ENCODE results near the gene CCNJ. TPM values are rescaled to one million over a fixed set of nuclear protein-coding genes. Genes with fewer than 3 reads are reported as not detected.

Gene CCNJ
- total and polyA plus RNA-seq, 9 of the 15 experiments (the other 6 are each of a cell fraction or from before 2014, with no cell fraction given): 0.69 to 15.7 (median 9.2) TPM

DNA sequence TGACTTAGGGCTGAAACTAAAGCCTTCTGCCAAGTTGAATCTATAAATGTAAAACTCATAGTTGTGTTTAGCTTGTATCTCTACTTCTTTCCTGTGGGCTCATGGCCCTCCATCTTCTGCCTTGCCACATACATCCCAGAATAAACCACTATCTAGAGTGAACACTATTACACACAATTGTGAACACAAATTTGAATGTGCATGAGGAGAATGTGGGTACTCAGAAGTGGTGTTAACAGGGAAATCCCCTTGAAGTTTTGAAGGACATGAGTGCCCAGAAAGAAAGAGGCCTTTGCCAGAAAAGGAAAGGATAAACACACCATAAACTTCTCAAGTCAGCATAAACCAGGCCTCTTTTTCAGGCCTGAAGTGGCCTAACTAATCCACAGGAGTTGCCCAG, 20.2 kb upstream of the CCNJ start:
- Histone ChIP-seq H3K27ac (ENCODE audit: extremely low read depth, low read depth, low read length) (no peak overlapping the region), H3K4me3 (no peak overlapping the region)
- POLR2A ChIA-PET: interaction anchor here (0.6 to 1.9 kb wide), 3 partner anchors 10 to 829 kb away, joined by 3 to 10 read pairs (median 3); partner anchors contain the start of gene ZNF518A

More for the DNA sequence above, 20.2 kb upstream of the CCNJ start:
- Histone ChIP-seq H3K79me2 (ENCODE audit: control insufficient read depth, insufficient read depth, low read length) (no peaks in the 10 kb centered on the region), H3K4me1 (replicated peaks in 1 of 2; ENCODE audit: control insufficient read depth in 2 of 2, insufficient read depth in 2 of 2, low read length in 2 of 2) (peaks cover 4 to 12% of the 10 kb centered on the region in 2 experiments; a peak in 4 of 5 replicates), H3K4me2 (ENCODE audit: insufficient read depth, low read length) (no peak overlapping the region), H3K36me3 (ENCODE audit: control insufficient read depth, insufficient read depth, low read length) (no peaks in the 10 kb centered on the region), H3K9me1 (ENCODE audit: control insufficient read depth, insufficient read depth, low read length) (no peaks in the 10 kb centered on the region), H3K9me3 (replicated peaks; ENCODE audit: control insufficient read depth, insufficient read depth, low read depth, low read length) (no peaks in the 10 kb centered on the region), H4K20me1 (replicated peaks; ENCODE audit: control insufficient read depth, insufficient read depth, low read length) (no peaks in the 10 kb centered on the region), H3K9ac (ENCODE audit: insufficient read depth in 1 of 2, low read depth in 2 of 2, low read length in 2 of 2) (no peak overlapping the region), H3K27me3 (ENCODE audit: control insufficient read depth in 2 of 2, insufficient read depth in 2 of 2, low read length in 2 of 2) (no peaks in the 10 kb centered on the region), H2AFZ (ENCODE audit: low read depth, low read length) (peak overlapping the region; percentile 32; the same call in 1 of the 2 replicates)
- CTCF ChIA-PET (ENCODE audit: low intra/inter-chr PET ratio): interaction anchor here (0.6 kb wide), 1 partner anchor 777 kb away, joined by 3 read pairs; no protein-coding TSS in a partner anchor
- FAIRE-seq (no peak), ATAC-seq (no peak), DNase-seq (ENCODE audit: extremely low read depth in 1 of 4, low spot score in 3 of 4) (no peak)
- in situ Hi-C loops (cut with MboI) (no loop called here), intact Hi-C loops (cut with micrococcal nuclease) (no loop called here)
- no peak for TF ChIP-seq ELF1 (tag; IDR thresholded peaks at IDR 0.05)
- TF ChIP-seq NCOA2 (IDR thresholded peaks at IDR 0.05; ENCODE audit: partially characterized antibody in 2 of 2): no peak
- TF ChIP-seq SPI1 (IDR thresholded peaks at IDR 0.05; ENCODE audit: borderline replicate concordance, low read depth, low read length): no peak
- TF ChIP-seq LARP7 (IDR thresholded peaks at IDR 0.05): no peak
- no peak for TF ChIP-seq TEAD4 (IDR thresholded peaks at IDR 0.05; ENCODE audit: low read length)
- no peak for TF ChIP-seq TEAD4 (CRISPR knock-in tag; IDR thresholded peaks at IDR 0.05; ENCODE audit: borderline replicate concordance)
- no peak for TF ChIP-seq YY1 (IDR thresholded peaks at IDR 0.05; ENCODE audit: borderline replicate concordance in 1 of 3, control insufficient read depth in 1 of 3, extremely low read depth in 1 of 3, insufficient read depth in 3 of 3, insufficient read length in 1 of 3, insufficient replicate concordance in 2 of 3, low read depth in 1 of 3, low read length in 2 of 3)
- no peak for TF ChIP-seq ZNF584 (CRISPR knock-in tag; IDR thresholded peaks at IDR 0.05; ENCODE audit: low read depth)
- no peak for TF ChIP-seq SNRNP70 (optimal IDR thresholded peaks at IDR 0.05; ENCODE audit: low read depth, low read length)
- no peak for TF ChIP-seq ZNF311 (CRISPR knock-in tag; IDR thresholded peaks at IDR 0.05)
- TF ChIP-seq, protein P1, sequence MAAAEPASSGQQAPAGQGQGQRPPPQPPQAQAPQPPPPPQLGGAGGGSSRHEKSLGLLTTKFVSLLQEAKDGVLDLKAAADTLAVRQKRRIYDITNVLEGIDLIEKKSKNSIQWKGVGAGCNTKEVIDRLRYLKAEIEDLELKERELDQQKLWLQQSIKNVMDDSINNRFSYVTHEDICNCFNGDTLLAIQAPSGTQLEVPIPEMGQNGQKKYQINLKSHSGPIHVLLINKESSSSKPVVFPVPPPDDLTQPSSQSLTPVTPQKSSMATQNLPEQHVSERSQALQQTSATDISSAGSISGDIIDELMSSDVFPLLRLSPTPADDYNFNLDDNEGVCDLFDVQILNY (CRISPR knock-in tag; IDR thresholded peaks at IDR 0.05): no peak
- BruUV-seq (replicated peaks): no TSS peak

Measured in K562 (cell line).